ENCODE results near the gene LDLRAD4. TPM values are rescaled to one million over a fixed set of nuclear protein-coding genes. Genes with fewer than 3 reads are reported as not detected.
"Not testable (repeated sequence)": the region's sequence is repeated elsewhere in the genome, so short reads cannot be mapped to it uniquely, and the experiment has no call there.

LDLRAD4 gene
- polyA plus RNA-seq, 4 donors, result 10.5 to 11.6 (median 11.5) TPM

GRCh38 chr18:13320891-13321425 is 102.4 kb downstream of the LDLRAD4 start:
- no peak for DNase-seq (ENCODE audit: low read depth in 4 of 4, low spot score in 3 of 4)

DNA sequence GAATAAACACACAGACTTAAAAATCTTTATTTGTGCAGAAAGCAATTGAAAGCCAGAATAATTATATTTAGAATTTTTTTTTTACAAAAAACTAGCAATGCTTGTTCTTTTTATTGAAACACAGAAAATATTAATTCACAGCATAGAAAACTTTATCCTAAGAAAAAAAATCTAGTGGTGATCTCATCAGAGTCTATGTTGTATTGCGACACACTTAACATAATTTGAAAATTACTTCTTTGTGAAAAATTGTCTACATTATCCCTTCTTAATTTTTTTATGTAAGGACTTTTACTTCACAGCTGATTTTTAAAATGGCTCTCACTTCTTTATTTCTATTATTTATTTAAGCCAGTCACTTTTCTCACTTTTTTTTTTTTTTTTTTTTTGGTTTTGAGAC is 103.4 kb downstream of the LDLRAD4 start:
- DNase-seq (ENCODE audit: low read depth in 4 of 4, low spot score in 3 of 4), result no peak

DNA sequence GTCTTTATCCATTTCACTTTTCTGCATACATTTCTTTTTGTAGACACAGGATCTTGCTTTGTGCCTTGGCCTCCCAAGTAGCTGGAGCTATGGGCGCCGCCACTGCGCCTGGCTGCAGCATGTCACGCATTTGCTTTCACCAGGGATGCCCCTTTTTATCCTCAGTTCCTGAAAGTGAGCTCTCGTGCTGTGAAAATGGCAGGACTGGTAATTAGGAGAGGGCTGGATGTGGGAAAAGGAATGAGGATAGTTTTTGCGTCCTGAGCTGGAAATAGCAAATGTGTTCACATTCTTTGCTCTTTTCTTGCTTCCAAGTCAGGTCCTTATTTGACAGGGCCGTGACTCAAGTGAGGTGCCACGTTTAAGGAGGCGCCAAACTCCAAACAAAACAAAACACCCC is 104.6 kb downstream of the LDLRAD4 start:
- no peak for DNase-seq (ENCODE audit: low read depth in 4 of 4, low spot score in 3 of 4)

- no peak for DNase-seq (ENCODE audit: low read depth in 4 of 4, low spot score in 3 of 4)
These were observed 106.3 kb downstream of the LDLRAD4 start for GRCh38 chr18:13324880-13325279.

GRCh38 chr18:13328213-13328612 is 109.7 kb downstream of the LDLRAD4 start:
- DNase-seq (ENCODE audit: low read depth in 4 of 4, low spot score in 3 of 4), result no peak

GRCh38 chr18:13330996-13331395 is 112.4 kb downstream of the LDLRAD4 start:
- no peak for DNase-seq (ENCODE audit: low read depth in 4 of 4, low spot score in 3 of 4)

DNA sequence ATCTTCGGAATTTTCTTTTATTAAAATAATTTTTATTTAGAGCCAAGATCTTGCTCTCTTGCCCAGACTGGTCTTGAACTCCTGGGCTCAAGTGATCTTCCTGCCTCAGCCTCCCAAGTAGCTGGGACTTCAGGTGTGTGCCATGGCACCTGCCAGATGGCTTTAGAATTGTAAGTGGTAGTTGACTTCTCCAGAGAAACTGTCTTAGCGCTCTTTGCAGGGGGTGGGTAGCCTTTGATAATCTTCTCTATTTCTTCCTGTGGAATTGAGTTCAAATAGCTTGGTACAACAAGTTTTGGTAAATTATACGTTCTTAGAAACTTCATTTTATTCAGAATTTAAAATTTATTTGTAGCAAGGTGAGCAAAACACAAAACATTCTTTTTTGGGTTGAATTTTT is 113.3 kb downstream of the LDLRAD4 start:
- DNase-seq (ENCODE audit: low read depth in 4 of 4, low spot score in 3 of 4), result no peak

DNA sequence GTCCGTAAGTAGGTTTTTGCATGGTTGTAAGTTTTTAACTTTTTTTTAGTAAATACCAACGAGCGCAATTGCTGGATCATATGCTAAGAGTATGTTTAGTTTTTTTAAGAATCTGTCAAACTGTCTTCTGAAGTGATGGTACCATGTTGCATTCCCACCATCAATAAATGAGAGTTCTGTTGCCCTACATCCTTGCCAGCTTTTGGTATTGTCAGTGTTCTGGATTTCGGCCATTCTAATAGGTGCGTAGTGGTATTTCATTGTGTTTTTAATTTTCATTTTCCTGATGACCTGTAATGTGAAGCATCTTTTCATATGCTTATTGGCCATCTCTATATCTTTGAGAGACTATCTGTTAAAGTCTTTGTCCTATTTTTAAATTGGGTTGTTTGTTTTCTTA is 114.3 kb downstream of the LDLRAD4 start:
- DNase-seq (ENCODE audit: low read depth in 4 of 4, low spot score in 3 of 4), result no peak

GRCh38 chr18:13335903-13336302 is 117.3 kb downstream of the LDLRAD4 start:
- DNase-seq (ENCODE audit: low read depth in 4 of 4, low spot score in 3 of 4), result no peak

DNA sequence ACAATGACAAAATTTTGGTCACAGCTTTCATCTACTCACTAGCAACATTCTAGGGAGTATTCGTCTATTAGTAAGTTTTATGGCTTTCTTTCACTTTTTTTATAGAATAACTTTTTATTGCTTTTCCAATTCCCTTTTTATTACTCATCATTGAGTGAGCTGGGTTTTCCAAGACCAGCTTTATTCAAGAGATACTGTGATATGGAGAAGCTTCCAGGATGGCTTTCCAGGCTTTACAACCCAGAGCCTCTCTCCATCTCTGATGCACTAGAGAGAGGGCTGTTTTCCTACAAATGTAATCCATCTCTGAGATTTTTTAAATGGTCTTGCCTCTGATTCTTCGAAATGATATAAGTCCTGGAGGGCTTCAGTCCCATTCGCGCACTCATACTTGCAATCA is 118.3 kb downstream of the LDLRAD4 start:
- DNase-seq (ENCODE audit: low read depth in 4 of 4, low spot score in 3 of 4), result no peak

- DNase-seq (ENCODE audit: low read depth in 4 of 4, low spot score in 3 of 4), result no peak
These were observed 118.8 kb downstream of the LDLRAD4 start for GRCh38 chr18:13337369-13337768.

GRCh38 chr18:13338318-13338717 is 119.8 kb downstream of the LDLRAD4 start:
- no peak for DNase-seq (ENCODE audit: low read depth in 4 of 4, low spot score in 3 of 4)

GRCh38 chr18:13339653-13340052 is 121.1 kb downstream of the LDLRAD4 start:
- DNase-seq (ENCODE audit: low read depth in 4 of 4, low spot score in 3 of 4), result no peak

GRCh38 chr18:13346449-13346848 is 127.9 kb downstream of the LDLRAD4 start:
- DNase-seq (ENCODE audit: low read depth in 4 of 4, low spot score in 3 of 4), result not testable (repeated sequence)

DNA sequence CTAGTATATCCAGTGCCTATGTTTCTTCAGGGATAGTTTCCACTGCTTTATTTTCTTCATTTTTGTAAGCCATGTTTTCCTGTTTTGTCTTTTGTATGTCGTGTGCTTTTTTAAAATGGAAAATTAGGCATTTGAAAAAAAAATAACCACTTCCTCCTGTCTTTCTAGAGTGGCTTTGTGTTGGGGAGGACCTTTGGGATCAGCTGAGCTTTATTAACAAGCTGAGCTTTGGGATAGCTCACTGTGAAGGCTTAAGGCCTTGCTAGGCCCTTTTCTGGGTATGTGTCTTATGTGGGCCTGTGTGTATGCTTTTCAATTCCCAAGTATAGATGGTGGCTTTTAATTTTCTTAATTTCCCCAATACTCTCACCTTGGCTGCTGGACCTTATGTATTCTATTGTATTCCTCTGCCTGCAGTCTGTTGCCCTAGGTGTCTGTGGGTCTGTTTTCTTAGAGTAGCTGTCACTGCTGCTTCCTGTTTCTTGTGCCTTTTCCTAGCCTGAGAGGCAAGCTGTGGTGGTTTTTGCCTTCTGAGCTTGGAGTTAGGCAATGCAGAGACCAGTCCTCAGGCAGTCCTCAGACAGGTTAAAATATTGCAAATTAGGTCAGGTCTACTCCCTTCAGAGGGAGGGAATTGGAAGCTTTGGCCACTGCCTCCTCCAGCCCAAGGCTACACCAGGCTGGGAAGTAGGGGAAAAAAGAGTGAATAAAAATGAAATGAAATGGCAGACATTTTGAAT is 134.7 kb downstream of the LDLRAD4 start:
- DNase-seq (ENCODE audit: low read depth in 4 of 4, low spot score in 3 of 4), result no peak

- no peak for DNase-seq (ENCODE audit: low read depth in 4 of 4, low spot score in 3 of 4)
These were observed 135.8 kb downstream of the LDLRAD4 start for GRCh38 chr18:13354402-13354801.

GRCh38 chr18:13356032-13356431 is 137.5 kb downstream of the LDLRAD4 start:
- DNase-seq (ENCODE audit: low read depth in 4 of 4, low spot score in 3 of 4), result no peak

DNA sequence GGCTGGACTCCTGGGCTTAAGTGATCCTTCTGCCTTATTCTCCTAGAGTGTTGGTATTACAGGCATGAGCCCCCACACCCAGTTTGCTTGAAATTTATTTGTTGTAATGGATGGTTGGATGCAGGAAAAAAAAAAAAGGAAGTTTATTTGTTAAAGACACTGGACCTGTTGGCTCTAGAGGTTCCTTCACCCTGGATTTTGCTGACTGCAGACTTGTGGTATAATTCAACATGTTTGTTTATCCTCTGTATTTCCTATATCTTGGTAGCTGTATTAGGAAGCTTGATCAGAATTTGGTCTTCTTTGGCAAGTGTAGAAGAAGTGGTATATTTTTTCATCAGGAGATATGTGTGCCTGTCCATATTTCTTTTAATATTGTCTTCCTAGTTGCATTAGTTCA is 138.7 kb downstream of the LDLRAD4 start:
- no peak for DNase-seq (ENCODE audit: low read depth in 4 of 4, low spot score in 3 of 4)

- no peak for DNase-seq (ENCODE audit: low read depth in 4 of 4, low spot score in 3 of 4)
These were observed 140.7 kb downstream of the LDLRAD4 start for GRCh38 chr18:13359210-13359609.

GRCh38 chr18:13361431-13361830 is 142.9 kb downstream of the LDLRAD4 start:
- DNase-seq (ENCODE audit: low read depth in 4 of 4, low spot score in 3 of 4), result no peak

DNA sequence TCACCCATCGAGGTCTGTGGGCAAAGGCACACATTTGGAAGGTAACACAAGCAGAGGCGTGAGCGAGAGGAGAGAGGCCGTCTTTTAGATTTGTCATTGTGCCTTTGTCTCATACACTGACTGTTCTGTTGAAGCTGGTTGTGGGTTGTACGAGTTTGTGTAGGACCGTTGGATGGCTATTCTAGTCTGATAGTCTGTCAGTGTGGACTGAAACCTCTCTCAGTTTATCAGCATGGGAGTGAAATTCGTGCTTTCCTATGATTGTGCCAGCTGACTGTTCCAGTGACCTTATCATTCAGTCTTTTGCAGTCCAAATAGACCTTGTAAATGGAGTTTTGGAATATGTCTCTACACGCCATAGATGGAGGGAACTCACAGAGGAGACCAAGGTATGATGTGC is 143.5 kb downstream of the LDLRAD4 start:
- no peak for DNase-seq (ENCODE audit: low read depth in 4 of 4, low spot score in 3 of 4)

DNA sequence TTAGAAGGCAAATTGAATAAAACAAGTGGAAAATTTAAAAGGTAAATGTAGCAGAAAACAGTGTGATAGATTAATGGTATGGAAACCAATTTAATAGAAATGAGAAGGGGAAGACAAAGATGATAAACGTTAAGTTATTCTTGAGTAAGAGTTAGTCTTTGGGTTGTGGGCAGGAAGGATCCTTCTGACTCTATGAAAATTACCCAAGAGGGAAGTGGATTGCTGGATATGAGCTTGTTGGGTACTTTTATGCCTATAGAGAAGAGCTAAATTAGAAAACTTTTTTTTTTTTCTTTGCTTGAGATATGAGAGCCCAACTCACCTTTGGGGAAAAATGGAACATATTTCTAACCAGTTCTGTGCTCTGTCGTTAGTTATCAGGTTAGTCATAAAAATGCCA is 144.0 kb downstream of the LDLRAD4 start:
- DNase-seq (ENCODE audit: low read depth in 4 of 4, low spot score in 3 of 4), result no peak

DNA sequence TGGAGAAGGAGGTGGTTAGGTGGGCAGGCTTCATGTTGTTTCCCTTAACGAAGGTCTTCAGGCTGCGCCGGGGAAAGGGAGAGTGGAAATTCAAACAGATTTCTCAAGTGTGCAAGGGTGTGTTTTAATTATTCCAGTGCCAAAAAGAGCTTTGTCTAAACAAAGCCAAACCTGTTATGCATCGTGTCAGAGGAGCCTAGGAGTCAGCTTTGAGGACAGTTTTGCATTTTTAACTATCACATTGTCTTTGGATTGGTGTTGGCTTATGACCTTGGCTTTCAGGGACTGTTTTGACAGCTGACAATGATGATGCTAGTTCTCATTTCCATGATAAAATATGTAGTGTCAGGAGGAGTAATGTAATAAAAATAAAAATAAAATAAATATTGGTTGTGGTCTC is 144.8 kb downstream of the LDLRAD4 start:
- no peak for DNase-seq (ENCODE audit: low read depth in 4 of 4, low spot score in 3 of 4)

Measured in right renal pelvis (tissue), 4 donors.